NCI-H2081 treated with DMSO at 0.1 percent for 48 hours (cell line): ENCODE results near the gene DBN1.

ENCODE experiments used
- DNase-seq: peaks from one replicate; lab custom pipeline; 2025; lab: John Stamatoyannopoulos, UW

Gene DBN1

GRCh38 chr5:177455661-177456590, 17.5 kb downstream of the DBN1 start:
- DNase-seq: peak; percentile 57

- peak; percentile 62 for DNase-seq
Measured at GRCh38 chr5:177455036-177455660, 18.3 kb downstream of the DBN1 start.

GRCh38 chr5:177454397-177455035, 18.9 kb downstream of the DBN1 start:
- peak; percentile 54 for DNase-seq

- no peak for DNase-seq
Measured at GRCh38 chr5:177453852-177454396, 19.5 kb downstream of the DBN1 start.

- DNase-seq: no peak
Measured at GRCh38 chr5:177452688-177453638, 20.5 kb downstream of the DBN1 start.

GRCh38 chr5:177450667-177451424, 22.6 kb downstream of the DBN1 start:
- no peak for DNase-seq

GRCh38 chr5:177449140-177450061, 24.0 kb downstream of the DBN1 start:
- DNase-seq: no peak

GRCh38 chr5:177448244-177448950, 25.0 kb downstream of the DBN1 start:
- no peak for DNase-seq

GRCh38 chr5:177447611-177448243, 25.7 kb downstream of the DBN1 start:
- DNase-seq: no peak

- DNase-seq: peak; percentile 36
Measured at GRCh38 chr5:177447066-177447610, 26.3 kb downstream of the DBN1 start.

GRCh38 chr5:177446200-177447065, 27.0 kb downstream of the DBN1 start, which contains the start of gene PRR7:
Gene PRR7 (plus strand): TSS chr5:177446814. CDS start chr5:177455068, 8,254 bp downstream.
- DNase-seq: no peak

GRCh38 chr5:177445917-177446199, 27.6 kb downstream of the DBN1 start:
- DNase-seq: no peak

- no peak for DNase-seq
Measured at GRCh38 chr5:177445052-177445916, 28.1 kb downstream of the DBN1 start.

- DNase-seq: no peak
Measured at GRCh38 chr5:177444106-177445051, 29.1 kb downstream of the DBN1 start.
